Left cardiac atrium (tissue), 4 donors: ENCODE results near the gene FLT1. TPM values are rescaled to one million over a fixed set of nuclear protein-coding genes. Genes with fewer than 3 reads are reported as not detected.

Experiments used
- ATAC-seq, 2 donors: fragments of 200-7000 bp; cut with Tn5 transposase; one replicate each; pipeline ENCODE4 v1.9.1; 2020; ENCODE audit warnings: mild to moderate bottlenecking in 2 of 2, moderate library complexity in 2 of 2
- DNase-seq: peaks from one replicate; pipeline ENCODE4 v3.0.0-alpha.2; 2020
- intact Hi-C, 2 donors: fragments of 100-400 bp; cut with DNase I; formaldehyde crosslinking; loops; one replicate each; pipeline versions ENCODE4 v1.14.1 to v1.15.1; 2022 to 2023
- total RNA-seq, 2 donors: library from RNA; stranded (reverse); fragmentation: NEBNext Ultra II Directional; extraction: Animal tissue kit (Norgen Biotek cat#: 25700); gene quantifications; one replicate each; pipeline ENCODE4 v1.2.1, GENCODE V29; 2021
- donor health status: DM: no; HTN: yes; CAD: no.
- donor health status: DM: no; HTN: yes; CAD: no; lungs with severe emphysema.
- donor health status: DM: yes; HTN: yes; CAD: no.
- donor health status: Dilated cardiomyopathy.

FLT1 gene
- total RNA-seq, 2 donors from 2014 or later, result 38.7 to 49.5 TPM

DNA sequence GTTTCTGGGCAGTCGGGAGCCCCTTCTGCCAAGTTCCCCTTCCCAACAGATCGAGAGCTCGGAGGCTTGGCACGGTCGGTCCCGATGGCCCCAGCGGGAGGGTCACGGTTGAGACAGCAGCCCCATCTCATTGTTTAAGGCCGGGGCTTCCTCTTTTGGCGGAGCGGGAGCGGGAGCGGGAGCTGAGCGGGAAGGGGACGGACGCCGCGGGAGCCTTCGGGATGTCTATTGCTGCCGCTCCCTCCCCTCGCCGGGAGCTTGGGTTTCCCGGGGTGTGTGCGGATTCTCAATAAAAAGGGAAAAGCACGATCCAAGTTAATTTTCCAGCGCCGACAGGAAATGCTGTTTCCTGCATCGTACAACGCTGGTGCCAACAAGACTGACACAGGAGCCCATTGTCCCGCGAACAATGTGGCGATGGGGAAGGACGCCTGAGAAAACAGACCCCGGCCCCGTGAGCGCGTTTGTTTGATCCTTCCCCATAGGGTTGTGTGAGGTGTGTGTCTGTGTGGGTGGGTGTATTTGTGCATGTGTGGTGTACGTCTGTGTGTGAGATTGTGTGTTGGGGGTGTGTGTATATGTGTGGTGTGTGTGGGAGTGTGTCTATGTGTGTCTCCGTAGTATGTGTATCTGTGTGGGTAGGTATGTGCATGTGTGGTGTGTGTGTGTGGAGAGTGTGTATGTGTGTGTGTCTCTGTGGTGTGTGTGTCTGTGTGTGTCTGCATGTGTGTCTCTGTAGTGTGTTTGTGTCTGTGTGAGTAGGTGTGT, 36.3 kb upstream of the FLT1 start:
- peak; percentile 67 for DNase-seq
- ATAC-seq, result peak; percentile 35 to 64
- intact Hi-C loops, result loop anchor here in 1 of 2 donors (10.0 kb wide), 1 partner anchor 104 kb away; no protein-coding TSS in a partner anchor

DNA sequence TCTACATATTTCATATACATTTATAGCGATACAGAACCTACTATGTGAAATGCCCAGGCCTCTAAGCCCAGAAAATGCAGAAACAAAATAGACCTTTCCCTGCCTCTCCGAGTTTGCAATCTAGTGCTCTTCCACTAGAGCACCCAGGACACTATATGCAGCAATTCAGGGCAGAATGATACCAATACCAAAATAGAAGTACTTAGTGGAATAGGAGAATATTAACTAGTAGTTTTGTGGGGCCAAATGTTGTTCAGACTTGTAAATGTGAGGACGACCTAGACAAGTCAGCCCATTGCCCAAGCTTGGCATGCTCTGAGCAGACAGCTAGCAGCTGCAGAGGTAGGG, 35.8 kb upstream of the FLT1 start:
- ATAC-seq (no peak), DNase-seq (no peak)
- intact Hi-C loops, result loop anchor here in 1 of 2 donors (10.0 kb wide), 1 partner anchor 104 kb away; no protein-coding TSS in a partner anchor

- no peak for ATAC-seq
- intact Hi-C loops, result loop anchor here in 1 of 2 donors (10.0 kb wide), 1 partner anchor 105 kb away; no protein-coding TSS in a partner anchor
- DNase-seq, result no peak
Observed at GRCh38 chr13:28529836-28530235, 34.9 kb upstream of the FLT1 start.

- intact Hi-C loops, result no loop called here
- DNase-seq, result no peak
- ATAC-seq, result no peak
Observed at GRCh38 chr13:28528848-28529247, 33.9 kb upstream of the FLT1 start.

GRCh38 chr13:28528388-28528787, 33.5 kb upstream of the FLT1 start:
- DNase-seq (no peak), ATAC-seq (no peak)
- intact Hi-C loops, result no loop called here

DNA sequence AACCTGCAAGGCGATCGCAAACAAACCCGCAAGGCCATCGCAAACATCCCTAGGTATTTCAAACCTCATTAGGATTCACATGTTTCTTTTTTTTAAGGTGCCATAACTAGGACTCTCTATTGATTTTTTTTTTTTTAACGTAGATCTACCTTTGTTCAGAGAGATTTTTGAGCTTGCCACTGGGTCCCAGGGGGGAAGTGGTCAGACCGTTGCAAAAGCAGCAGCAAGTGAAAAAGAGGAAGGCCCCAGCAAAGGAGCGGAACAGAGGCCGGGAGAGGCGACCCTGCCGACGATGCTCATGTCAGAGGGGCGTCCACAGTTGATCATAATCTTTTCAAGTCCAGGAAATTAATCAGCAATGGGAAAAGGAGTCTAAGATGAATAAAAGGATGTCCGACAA, 32.7 kb upstream of the FLT1 start:
- DNase-seq (peak; percentile 33), ATAC-seq (no peak)
- intact Hi-C loops, result no loop called here

- DNase-seq (no peak), ATAC-seq (no peak)
- intact Hi-C loops, result no loop called here
Observed at GRCh38 chr13:28526876-28527275, 31.9 kb upstream of the FLT1 start.

DNA sequence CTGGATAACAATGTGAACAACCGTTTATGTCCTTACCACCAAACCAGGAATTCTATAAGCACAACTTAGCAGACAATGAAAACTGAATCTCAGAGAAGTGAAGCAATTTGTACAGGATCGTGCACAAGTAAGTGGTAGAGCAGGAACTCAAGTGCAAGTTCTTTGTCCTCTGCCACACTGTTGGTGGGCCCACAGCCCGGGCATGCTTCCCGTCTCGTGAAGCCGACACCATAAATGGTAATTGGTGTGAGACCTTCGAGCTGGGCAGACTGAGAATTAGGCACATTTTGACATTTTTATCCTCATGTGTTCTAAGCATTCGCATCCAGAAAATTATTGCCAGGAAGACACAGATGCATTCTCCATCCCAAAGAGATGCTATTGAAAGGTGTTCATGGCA, 27.9 kb upstream of the FLT1 start:
- DNase-seq, result no peak
- intact Hi-C loops, result no loop called here

DNA sequence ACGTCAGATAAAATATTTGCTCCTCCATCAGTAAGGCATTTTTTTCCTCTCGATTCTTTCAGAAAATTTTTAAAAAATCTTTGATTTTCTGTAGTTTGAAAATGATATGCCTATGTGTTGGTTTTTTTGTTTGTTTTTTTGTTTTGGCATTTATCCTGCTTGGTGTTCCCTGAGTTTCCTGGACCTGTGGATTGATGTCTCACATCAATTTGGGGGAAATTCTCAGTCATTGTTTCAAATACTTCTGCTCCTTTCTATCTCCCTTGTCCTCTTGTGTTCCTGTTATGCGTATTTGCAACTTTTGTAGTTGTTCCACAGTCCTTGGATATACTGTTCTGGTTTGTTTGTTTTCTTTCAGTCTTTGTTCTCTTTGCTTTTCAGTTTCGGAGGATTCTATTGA, 18.8 kb upstream of the FLT1 start:
- ATAC-seq (no peak), DNase-seq (no peak)
- intact Hi-C loops, result no loop called here

More for the DNA sequence above, 27.9 kb upstream of the FLT1 start:
- ATAC-seq, result no peak

- no peak for DNase-seq
- intact Hi-C loops, result no loop called here
- no peak for ATAC-seq
Observed at GRCh38 chr13:28510542-28510941, 15.6 kb upstream of the FLT1 start.

DNA sequence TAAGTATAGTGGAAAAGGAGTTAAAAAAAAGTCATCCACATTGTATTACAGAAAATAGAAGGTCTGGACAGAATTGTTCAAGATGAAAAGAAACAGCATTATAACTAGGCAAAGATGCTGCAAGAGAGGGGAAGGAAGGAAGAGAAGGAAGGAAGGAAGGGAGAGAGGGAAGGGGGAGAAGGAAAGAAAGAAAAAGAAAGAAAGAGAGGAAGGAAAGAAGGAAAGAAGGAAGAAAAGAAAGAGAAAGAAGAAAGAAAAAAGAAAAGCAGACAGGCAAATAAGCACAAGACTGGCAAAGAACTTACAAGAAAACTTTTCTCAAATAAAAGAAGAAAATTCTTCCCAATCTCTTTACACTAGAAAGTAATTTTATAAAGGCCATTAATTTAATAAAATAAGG, 15.1 kb upstream of the FLT1 start:
- intact Hi-C loops, result no loop called here
- DNase-seq (no peak), ATAC-seq (no peak)

GRCh38 chr13:28505543-28506135, 10.7 kb upstream of the FLT1 start:
- DNase-seq (no peak), ATAC-seq (peak in 1 of 2 donors; percentile 37)
- intact Hi-C loops, result no loop called here

GRCh38 chr13:28503182-28503967, 8.4 kb upstream of the FLT1 start:
- intact Hi-C loops, result no loop called here
- DNase-seq, result no peak
- ATAC-seq, result no peak

GRCh38 chr13:28501547-28501946, 6.6 kb upstream of the FLT1 start:
- DNase-seq (peak; percentile 63), ATAC-seq (peak; percentile 30 to 83)

DNA sequence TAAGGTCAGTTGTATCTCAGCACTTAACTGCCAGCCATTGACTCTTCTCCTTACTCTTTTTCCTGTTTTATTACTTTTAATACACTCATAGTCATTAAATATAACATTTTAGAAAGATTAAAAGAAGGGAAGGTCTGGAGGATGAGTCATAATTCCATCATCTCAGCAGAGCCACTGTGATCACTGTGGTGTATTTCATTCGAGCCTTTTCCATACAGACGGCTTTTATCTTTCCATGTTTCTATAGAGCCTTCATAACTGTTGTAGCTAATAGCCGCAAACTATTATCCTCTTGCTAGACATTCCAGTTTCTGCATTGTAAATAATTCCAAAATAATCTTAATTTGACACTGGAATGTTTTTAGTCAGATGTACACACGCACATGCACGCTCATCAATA, 4.7 kb upstream of the FLT1 start:
- no peak for ATAC-seq
- intact Hi-C loops, result no loop called here

More at GRCh38 chr13:28501547-28501946, 6.6 kb upstream of the FLT1 start:
- intact Hi-C loops, result no loop called here

DNA sequence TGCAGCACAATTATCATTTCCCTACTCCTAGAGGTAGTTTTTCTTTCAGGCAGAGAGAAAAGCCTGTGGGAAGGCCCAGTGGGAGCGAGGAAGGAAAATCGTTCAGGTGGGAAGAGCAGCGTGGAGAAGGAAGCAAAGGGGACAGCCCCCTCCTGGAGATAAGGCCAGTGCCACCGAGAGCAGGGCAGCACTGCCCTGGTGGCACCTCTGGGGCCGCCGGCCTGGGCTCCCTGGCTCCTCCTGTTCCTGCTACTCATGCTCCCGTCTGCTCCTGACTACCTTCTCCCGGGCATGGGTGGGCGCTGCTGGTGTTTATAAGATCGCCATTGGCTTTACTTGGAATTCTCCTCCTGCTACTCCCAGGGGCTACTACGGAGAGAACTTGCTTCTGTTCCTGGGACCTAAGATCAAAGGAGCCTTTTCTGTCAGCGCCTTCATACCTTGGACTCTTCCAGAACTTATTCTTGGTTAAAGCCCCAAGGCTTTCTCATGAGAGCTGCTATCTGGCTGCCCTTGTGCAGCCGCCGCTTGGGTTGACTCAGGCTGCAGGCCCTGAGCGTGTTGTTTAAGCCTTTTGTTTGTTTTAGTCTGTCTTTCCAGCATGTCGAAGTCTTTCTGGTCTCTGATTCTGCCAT, 3.7 kb upstream of the FLT1 start:
- DNase-seq (no peak), ATAC-seq (no peak)
- intact Hi-C loops, result no loop called here

More for the DNA sequence above, 4.7 kb upstream of the FLT1 start:
- DNase-seq, result no peak

DNA sequence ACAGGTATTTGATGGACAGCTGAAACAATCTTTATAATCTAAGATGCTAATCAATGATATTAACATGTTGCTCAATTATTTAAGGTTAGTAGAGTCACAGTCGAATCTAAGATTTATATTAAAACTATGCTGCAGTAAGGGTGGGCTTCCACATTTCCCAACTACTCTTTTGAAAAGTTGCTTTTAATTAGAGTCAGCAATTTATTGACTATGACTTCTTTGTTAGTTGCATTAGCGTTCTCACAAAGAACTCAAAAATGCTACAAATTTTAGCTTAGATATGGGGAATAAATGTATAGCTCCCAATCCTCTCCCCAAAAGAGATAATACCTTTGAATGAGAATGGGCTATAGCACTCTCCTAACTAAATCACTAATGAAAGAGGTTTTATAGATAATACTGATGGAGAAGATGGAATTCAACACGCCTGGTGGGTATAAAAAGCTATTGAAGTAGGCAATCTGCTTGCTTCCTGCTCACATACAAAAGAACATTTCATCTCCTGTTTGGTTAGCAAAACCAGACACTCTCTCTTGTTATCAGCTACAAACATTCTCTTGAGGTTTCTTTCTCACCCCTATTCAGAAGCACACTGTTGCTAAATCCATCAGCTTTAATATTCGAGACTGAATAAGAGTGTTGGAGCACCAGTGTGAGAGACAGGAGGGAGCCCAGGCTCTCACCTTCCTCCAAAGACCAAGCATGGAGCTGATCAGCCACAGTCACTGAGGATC, 2.4 kb upstream of the FLT1 start:
- intact Hi-C loops, result no loop called here
- no peak for ATAC-seq
- DNase-seq, result no peak

DNA sequence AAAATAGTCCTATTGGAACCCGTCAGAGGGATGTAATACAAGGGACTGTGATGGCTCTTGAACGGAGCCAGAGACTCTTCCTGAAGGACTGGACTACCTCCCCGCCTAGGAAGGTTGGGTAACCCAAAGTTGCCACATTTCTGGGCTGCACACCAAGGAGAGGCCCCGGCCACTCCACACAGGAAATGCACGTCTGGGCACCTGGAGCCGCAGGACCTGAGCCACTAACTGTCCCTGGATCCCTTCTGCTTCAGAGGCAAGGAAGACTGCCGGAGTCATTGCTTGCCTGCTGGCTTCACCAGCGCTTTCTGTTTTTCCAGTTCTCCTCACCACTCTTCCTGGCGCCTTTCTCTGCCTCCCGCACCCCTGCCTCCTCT, 1.2 kb upstream of the FLT1 start:
- ATAC-seq (no peak), DNase-seq (no peak)
- intact Hi-C loops, result no loop called here

GRCh38 chr13:28495538-28496187, 735 bp upstream of the FLT1 start:
- ATAC-seq (no peak), DNase-seq (no peak)
- intact Hi-C loops, result no loop called here
